Erythroblast (primary cell): ENCODE measurements around the gene LOXHD1.

ENCODE experiments used
- GATA1 ChIP-seq: IDR thresholded peaks from 2 replicates; pipeline ENCODE4 v1.6.1; 2011; ENCODE audit warnings: low read depth, mild to moderate bottlenecking, control low read depth, low read length, moderate library complexity
- POLR2A ChIP-seq: IDR thresholded peaks from 2 replicates; pipeline ENCODE4 v1.6.1; 2011; ENCODE audit warnings: mild to moderate bottlenecking, low read length

GRCh38 chr18:46427216-46427995 is 229.6 kb downstream of the LOXHD1 start:
- TF ChIP-seq POLR2A (no peak), GATA1 (no peak)
